ENCODE results near the gene ACP5. TPM values are rescaled to one million over a fixed set of nuclear protein-coding genes. Genes with fewer than 3 reads are reported as not detected.
"Not testable (repeated sequence)": the region's sequence is repeated elsewhere in the genome, so short reads cannot be mapped to it uniquely, and the experiment has no call there.

Gene ACP5
- total RNA-seq, 2 donors from 2014 or later = 8.0 to 22.4 TPM

- peaks cover 17 to 25% of the 10 kb centered on the region in 2 donors for H3K36me3 ChIP-seq (replicated peaks in 1 of 2; ENCODE audit: insufficient read depth in 1 of 2, low read depth in 2 of 2)
- H3K27me3 ChIP-seq = no peaks in the 10 kb centered on the region
- intact Hi-C loops (cut with DNase I) = no loop called here
- ATAC-seq (no peak), DNase-seq (no peak)
- no peak overlapping the region for H3K4me3 ChIP-seq
- peaks cover 0 to 14% (median 0%) of the 10 kb centered on the region in 3 donors for H3K9me3 ChIP-seq
- no peak overlapping the region for H3K27ac ChIP-seq
- H3K4me1 ChIP-seq = no peaks in the 10 kb centered on the region
- 96 to 98% methylated on average over 19 of the region's 19 CpGs for WGBS, 2 donors
- TF ChIP-seq POLR2A (IDR thresholded peaks at IDR 0.05) = no peak
- TF ChIP-seq CTCF (IDR thresholded peaks at IDR 0.05) = no peak
Measured at GRCh38 chr19:11617180-11618062, 40.0 kb upstream of the ACP5 start.

GRCh38 chr19:11612816-11613511, 35.5 kb upstream of the ACP5 start:
- Histone ChIP-seq H3K36me3 (replicated peaks in 1 of 2; ENCODE audit: insufficient read depth in 1 of 2, low read depth in 2 of 2) (peaks cover 16 to 17% of the 10 kb centered on the region in 2 donors), H3K27ac (no peak overlapping the region), H3K9me3 (peaks cover 0 to 13% (median 0%) of the 10 kb centered on the region in 3 donors), H3K27me3 (no peaks in the 10 kb centered on the region), H3K4me1 (no peaks in the 10 kb centered on the region), H3K4me3 (no peak overlapping the region)
- DNase-seq (no peak), ATAC-seq (no peak)
- intact Hi-C loops (cut with DNase I) = no loop called here
- TF ChIP-seq CTCF (IDR thresholded peaks at IDR 0.05) (no peak), POLR2A (IDR thresholded peaks at IDR 0.05) (no peak)
- WGBS, 2 donors = 93 to 97% methylated on average over 5 of the region's 5 CpGs

- Histone ChIP-seq H3K9me3 (peaks cover 0 to 2% (median 0%) of the 10 kb centered on the region in 3 donors), H3K36me3 (replicated peaks in 1 of 2; ENCODE audit: insufficient read depth in 1 of 2, low read depth in 2 of 2) (peaks cover 5 to 8% of the 10 kb centered on the region in 2 donors), H3K27me3 (no peaks in the 10 kb centered on the region), H3K4me1 (no peaks in the 10 kb centered on the region), H3K4me3 (no peak overlapping the region), H3K27ac (no peak overlapping the region)
- intact Hi-C loops (cut with DNase I) = no loop called here
- DNase-seq (no peak), ATAC-seq (no peak)
- 90 to 100% methylated on average over 1 of the region's 1 CpG for WGBS, 2 donors
- TF ChIP-seq CTCF (IDR thresholded peaks at IDR 0.05) (no peak), POLR2A (IDR thresholded peaks at IDR 0.05) (no peak)
Measured at GRCh38 chr19:11611730-11612129, 34.3 kb upstream of the ACP5 start.

- Histone ChIP-seq H3K9me3 (peaks cover 0 to 7% (median 0%) of the 10 kb centered on the region in 3 donors), H3K36me3 (replicated peaks in 1 of 2; ENCODE audit: insufficient read depth in 1 of 2, low read depth in 2 of 2) (no peaks in the 10 kb centered on the region), H3K27me3 (no peaks in the 10 kb centered on the region), H3K4me3 (no peak overlapping the region), H3K4me1 (no peaks in the 10 kb centered on the region), H3K27ac (no peak overlapping the region)
- TF ChIP-seq CTCF (IDR thresholded peaks at IDR 0.05) = no peak
- TF ChIP-seq POLR2A (IDR thresholded peaks at IDR 0.05) = no peak
- ATAC-seq = no peak
- no peak for DNase-seq
- WGBS, 2 donors = 94 to 95% methylated on average over 7 to 8 of the region's 8 CpGs
- intact Hi-C loops (cut with DNase I) = no loop called here
Measured at GRCh38 chr19:11606484-11606883, 29.0 kb upstream of the ACP5 start.

- H3K27ac ChIP-seq; DNase-seq; ATAC-seq; intact Hi-C loops (cut with DNase I); H3K27me3 ChIP-seq; H3K9me3 ChIP-seq; H3K4me3 ChIP-seq; H3K36me3 ChIP-seq (replicated peaks in 1 of 2; ENCODE audit: insufficient read depth in 1 of 2, low read depth in 2 of 2): not testable (repeated sequence)
- peaks cover 20% of the 10 kb centered on the region for H3K4me1 ChIP-seq
- WGBS, 2 donors = 87 to 96% methylated on average over 8 of the region's 8 CpGs
Measured at GRCh38 chr19:11599704-11600103, 22.3 kb upstream of the ACP5 start.
